Measurements from ENCODE around the gene PTPN23.
A peak's percentile ranks its signal among the peaks of the same experiment; 100 is the strongest.

Gene PTPN23

DNA sequence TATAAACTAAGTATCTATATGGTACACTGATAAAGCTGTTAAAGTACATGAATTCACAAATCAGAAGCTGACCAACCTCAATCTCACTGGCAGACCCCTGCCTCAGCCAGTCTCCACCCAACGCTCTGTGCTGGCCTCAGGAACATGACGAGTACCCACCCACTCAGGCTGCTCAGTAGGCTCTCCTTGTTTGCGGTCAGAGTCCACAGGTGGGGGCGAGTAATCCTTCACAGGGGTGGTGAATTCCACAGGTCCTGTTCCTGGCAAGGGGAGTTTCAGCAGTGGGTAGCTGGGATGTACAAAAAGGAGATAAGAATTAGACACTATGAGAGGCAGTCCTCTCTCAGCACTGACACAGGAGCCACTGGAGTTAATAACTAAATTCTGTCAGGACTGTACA, 54.0 kb downstream of the PTPN23 start:
- TF ChIP-seq, protein P1, sequence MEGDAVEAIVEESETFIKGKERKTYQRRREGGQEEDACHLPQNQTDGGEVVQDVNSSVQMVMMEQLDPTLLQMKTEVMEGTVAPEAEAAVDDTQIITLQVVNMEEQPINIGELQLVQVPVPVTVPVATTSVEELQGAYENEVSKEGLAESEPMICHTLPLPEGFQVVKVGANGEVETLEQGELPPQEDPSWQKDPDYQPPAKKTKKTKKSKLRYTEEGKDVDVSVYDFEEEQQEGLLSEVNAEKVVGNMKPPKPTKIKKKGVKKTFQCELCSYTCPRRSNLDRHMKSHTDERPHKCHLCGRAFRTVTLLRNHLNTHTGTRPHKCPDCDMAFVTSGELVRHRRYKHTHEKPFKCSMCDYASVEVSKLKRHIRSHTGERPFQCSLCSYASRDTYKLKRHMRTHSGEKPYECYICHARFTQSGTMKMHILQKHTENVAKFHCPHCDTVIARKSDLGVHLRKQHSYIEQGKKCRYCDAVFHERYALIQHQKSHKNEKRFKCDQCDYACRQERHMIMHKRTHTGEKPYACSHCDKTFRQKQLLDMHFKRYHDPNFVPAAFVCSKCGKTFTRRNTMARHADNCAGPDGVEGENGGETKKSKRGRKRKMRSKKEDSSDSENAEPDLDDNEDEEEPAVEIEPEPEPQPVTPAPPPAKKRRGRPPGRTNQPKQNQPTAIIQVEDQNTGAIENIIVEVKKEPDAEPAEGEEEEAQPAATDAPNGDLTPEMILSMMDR (conservative IDR thresholded peaks at IDR 0.05; ENCODE audit: control insufficient read depth, insufficient read depth, low read depth, low read length): no peak
- DNase-seq (ENCODE audit: low read depth): no peak
- H3K4me3 ChIP-seq (ENCODE audit: control insufficient read depth, low read depth, low read length): no peak overlapping the region

DNA sequence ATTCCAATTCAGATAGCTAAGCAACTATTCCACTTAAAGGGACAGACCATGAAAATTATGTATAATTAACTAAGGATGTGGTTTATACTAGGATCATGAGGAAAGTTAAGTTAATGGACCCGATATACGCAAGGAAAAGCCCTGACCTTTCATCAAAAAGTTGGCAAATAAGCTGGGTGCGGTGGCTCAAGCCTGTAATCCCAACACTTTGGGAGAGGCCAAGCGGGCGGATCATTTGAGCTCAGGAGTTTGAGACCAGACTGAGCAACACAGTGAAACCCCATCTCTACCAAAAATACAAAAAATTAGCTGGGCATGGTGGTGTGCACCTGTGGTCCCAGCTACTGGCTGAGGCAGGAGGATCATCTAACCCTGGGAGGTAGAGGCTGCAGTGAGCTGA, 55.4 kb downstream of the PTPN23 start:
- H3K4me3 ChIP-seq (ENCODE audit: control insufficient read depth, low read depth, low read length): no peak overlapping the region
- TF ChIP-seq, protein P1 (conservative IDR thresholded peaks at IDR 0.05; ENCODE audit: control insufficient read depth, insufficient read depth, low read depth, low read length): no peak
- no peak for DNase-seq (ENCODE audit: low read depth)

DNA sequence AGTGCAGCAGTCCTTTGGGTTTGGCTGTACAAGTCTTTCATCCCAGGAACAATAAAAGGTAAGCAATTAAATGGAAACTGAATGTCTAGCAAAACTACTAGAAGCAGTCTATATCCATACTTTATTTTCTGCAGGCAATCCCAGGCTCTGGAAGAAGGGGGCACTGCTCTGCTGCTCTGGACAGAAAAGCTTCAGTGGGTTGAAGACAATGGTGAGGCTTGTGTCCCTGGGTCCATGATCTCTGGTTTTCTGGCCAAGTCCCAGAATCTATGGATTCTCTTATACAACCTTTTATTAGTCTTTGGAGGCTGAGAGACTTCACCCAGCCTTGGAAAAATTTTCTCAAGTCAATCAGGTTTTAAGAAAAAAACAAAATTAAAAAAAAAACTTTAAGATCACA, 59.3 kb downstream of the PTPN23 start:
- no peak overlapping the region for H3K4me3 ChIP-seq (ENCODE audit: control insufficient read depth, low read depth, low read length)
- peak; percentile 32 for DNase-seq (ENCODE audit: low read depth)
- TF ChIP-seq, protein P1 (conservative IDR thresholded peaks at IDR 0.05; ENCODE audit: control insufficient read depth, insufficient read depth, low read depth, low read length): peak; percentile 43

DNA sequence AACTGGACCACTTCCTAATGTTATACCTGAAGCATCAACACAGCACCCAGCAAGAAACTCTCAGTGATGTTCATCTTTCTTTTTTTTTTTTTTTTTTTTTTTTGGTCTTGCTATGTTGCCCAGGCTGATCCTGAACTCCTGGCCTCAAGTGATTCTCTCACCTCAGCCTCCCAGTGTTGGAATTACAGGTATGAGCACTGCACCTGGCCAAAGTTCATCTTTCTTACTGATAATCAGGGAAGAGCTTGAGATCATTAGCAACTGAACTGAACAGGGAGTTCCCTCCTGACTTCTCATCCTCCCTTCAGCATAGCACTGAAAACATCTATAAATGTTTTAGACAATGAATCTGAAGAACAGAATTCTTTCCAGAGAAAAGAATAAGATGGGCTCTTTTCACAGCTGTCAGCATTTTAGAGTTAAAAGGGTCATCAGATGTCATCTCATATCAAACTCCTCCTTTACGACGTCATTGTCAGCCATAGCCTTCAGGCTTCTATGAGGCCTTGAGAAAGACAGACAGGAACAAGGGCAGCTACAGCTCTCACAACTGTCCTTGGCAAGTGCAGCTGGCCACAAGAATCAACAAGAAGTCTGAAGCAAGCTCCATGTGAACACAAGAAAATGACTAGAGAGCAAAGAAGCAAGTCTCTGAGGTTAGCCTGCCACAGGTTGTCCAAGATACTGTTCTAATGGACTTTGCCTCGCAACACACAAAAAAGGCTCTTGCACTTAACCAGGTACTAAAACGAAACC, 61.2 kb downstream of the PTPN23 start:
- no peak for DNase-seq (ENCODE audit: low read depth)

DNA sequence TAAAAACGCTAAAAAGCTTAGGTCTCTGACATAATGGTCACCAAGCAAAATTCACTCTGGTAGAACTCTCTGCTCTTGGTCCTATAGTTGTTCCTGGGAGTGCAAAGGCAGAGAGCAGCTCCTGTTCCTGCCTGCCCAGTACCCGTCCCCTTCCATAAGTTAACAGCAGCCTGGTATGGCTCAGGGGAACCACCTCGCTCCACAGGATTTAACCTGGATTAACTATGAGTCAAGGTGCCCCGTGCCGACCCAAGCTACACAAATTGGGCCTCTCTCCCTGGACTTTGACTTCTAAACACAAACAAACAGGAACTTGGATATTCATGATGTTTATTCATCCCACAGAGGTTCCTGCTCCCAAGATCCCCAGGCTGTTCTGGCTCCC, 62.8 kb downstream of the PTPN23 start:
- H3K4me3 ChIP-seq (ENCODE audit: control insufficient read depth, low read depth, low read length): no peak overlapping the region
- no peak for DNase-seq (ENCODE audit: low read depth)
- TF ChIP-seq, protein P1 (conservative IDR thresholded peaks at IDR 0.05; ENCODE audit: control insufficient read depth, insufficient read depth, low read depth, low read length): no peak

More for the DNA sequence above, 61.2 kb downstream of the PTPN23 start:
- no peak overlapping the region for H3K4me3 ChIP-seq (ENCODE audit: control insufficient read depth, low read depth, low read length)
- TF ChIP-seq, protein P1 (conservative IDR thresholded peaks at IDR 0.05; ENCODE audit: control insufficient read depth, insufficient read depth, low read depth, low read length): no peak

DNA sequence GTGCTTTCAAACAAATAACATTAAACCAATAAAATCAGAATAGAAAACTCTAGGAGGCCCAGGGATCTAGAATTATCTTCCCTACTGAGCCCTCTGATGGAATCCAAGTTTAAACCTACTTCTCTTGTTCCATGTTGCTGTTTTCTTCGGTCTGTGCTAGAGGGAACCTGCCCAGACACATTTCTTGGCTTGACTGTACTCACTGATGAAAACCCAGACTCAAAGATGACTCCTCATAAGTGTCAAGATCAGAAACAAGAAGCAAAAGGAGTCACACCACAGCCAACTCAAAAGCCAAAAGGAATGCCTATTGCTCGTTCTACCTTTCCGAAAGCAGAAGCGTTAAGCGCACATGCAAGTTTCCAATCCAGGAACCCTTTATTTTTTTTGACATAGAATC, 63.3 kb downstream of the PTPN23 start:
- peak; percentile 25 for DNase-seq (ENCODE audit: low read depth)

More for the DNA sequence above, 63.3 kb downstream of the PTPN23 start:
- no peak overlapping the region for H3K4me3 ChIP-seq (ENCODE audit: control insufficient read depth, low read depth, low read length)
- TF ChIP-seq, protein P1 (conservative IDR thresholded peaks at IDR 0.05; ENCODE audit: control insufficient read depth, insufficient read depth, low read depth, low read length): no peak

Data from fibroblast of mammary gland (primary cell).